Body of pancreas (tissue), 4 donors: ENCODE data around the gene SAMMSON. TPM values are rescaled to one million over a fixed set of nuclear protein-coding genes. Genes with fewer than 3 reads are reported as not detected.
A peak's percentile ranks its signal among the peaks of the same experiment; 100 is the strongest.

Experiments used
- ATAC-seq: fragments of 150-250 bp; one replicate; pipeline ENCODE4 v1.9.1; 2016
- DNase-seq, 4 donors: peaks; one replicate each; pipeline ENCODE4 v3.0.0-alpha.2; 2019
- H3K27ac ChIP-seq, 4 donors: fragments of 200-600 bp; sonication (generic); 1 replicate in 3 of 4; 2 replicates in 1 of 4; pipeline versions ENCODE4 v1.5.1 to v1.6.1; 2016 to 2019; ENCODE audit warnings: mild to moderate bottlenecking in 1 of 4, mixed read lengths in 1 of 4, moderate library complexity in 1 of 4
- H3K27me3 ChIP-seq, 2 donors: fragments of 200-600 bp; sonication (generic); one replicate each; pipeline ENCODE4 v1.6.0; 2016; ENCODE audit warnings: mild to moderate bottlenecking in 1 of 2
- H3K36me3 ChIP-seq, 2 donors: fragments of 200-600 bp; sonication (generic); replicated peaks in 1 of 2; 2 replicates each; pipeline ENCODE4 v1.5.1; 2016; ENCODE audit warnings: low read depth in 2 of 2; ENCODE audit not compliant: insufficient read depth in 1 of 2
- H3K4me1 ChIP-seq: fragments of 200-600 bp; sonication (generic); one replicate; pipeline ENCODE4 v1.6.0; 2016
- H3K4me3 ChIP-seq, 2 donors: fragments of 200-600 bp; sonication (generic); 1 replicate in 1 of 2; 2 replicates in 1 of 2; pipeline ENCODE4 v1.5.1; 2016 to 2019
- H3K9me3 ChIP-seq, 3 donors: fragments of 200-600 bp; sonication (generic); 1 replicate in 2 of 3; 2 replicates in 1 of 3; pipeline ENCODE4 v1.5.1; 2016
- POLR2A ChIP-seq, 3 donors: fragments of 450-650 bp; IDR thresholded peaks; one replicate each; pipeline ENCODE4 v1.6.1; 2016; ENCODE audit warnings: antibody characterized with exemption in 3 of 3, mild to moderate bottlenecking in 2 of 3
- WGBS, 2 donors: methylation state at CpG; one replicate each; pipeline ENCODE4 v1.1.5; 2017; 5-methylcytosine and 5-hydroxymethylcytosine counted together
- intact Hi-C: fragments of 100-400 bp; cut with DNase I; formaldehyde crosslinking; loops from one replicate; pipeline ENCODE4 v1.15.1; 2023
- total RNA-seq, 2 donors: library from RNA; depleted of rRNA; stranded (reverse); fragments of >200 nt; gene quantifications; one replicate each; pipeline ENCODE4 v1.1.0, GENCODE V29; 2016
- TF ChIP-seq, protein P1 (sequence below), 7 experiments: fragments of 450-650 bp in 4 of 7; fragments of 200-600 bp in 3 of 7; sonication (generic) in 3 of 7; IDR thresholded peaks; one replicate each; pipeline ENCODE4 v1.5.1; 2016 to 2019; ENCODE audit warnings: antibody characterized with exemption in 7 of 7

SAMMSON gene
- total RNA-seq, 2 donors from 2014 or later: 2.1 TPM; not detected in 1

DNA sequence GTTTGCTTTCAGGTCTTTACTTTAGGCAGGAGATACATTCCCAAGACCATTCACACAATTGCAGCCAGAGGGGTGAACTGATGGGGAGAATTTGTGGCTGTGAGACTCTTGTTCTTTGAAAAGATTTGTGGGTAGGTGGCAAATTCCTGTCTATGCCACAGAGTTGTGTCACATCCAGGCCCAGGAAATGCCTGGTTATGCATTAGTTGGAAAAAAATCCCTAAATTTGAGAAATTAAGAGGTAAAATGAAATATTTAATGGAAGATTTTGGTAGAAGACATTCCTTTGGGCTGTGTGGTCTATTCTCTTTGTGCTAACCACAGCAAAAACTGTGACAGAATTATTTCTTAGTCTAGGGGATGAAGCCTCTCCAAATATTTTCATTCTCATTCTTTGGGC, 28.8 kb downstream of the SAMMSON start:
- TF ChIP-seq POLR2A (IDR thresholded peaks at IDR 0.05): no peak
- TF ChIP-seq, protein P1, sequence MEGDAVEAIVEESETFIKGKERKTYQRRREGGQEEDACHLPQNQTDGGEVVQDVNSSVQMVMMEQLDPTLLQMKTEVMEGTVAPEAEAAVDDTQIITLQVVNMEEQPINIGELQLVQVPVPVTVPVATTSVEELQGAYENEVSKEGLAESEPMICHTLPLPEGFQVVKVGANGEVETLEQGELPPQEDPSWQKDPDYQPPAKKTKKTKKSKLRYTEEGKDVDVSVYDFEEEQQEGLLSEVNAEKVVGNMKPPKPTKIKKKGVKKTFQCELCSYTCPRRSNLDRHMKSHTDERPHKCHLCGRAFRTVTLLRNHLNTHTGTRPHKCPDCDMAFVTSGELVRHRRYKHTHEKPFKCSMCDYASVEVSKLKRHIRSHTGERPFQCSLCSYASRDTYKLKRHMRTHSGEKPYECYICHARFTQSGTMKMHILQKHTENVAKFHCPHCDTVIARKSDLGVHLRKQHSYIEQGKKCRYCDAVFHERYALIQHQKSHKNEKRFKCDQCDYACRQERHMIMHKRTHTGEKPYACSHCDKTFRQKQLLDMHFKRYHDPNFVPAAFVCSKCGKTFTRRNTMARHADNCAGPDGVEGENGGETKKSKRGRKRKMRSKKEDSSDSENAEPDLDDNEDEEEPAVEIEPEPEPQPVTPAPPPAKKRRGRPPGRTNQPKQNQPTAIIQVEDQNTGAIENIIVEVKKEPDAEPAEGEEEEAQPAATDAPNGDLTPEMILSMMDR (IDR thresholded peaks at IDR 0.05): no peak
- no peaks in the 10 kb centered on the region for H3K36me3 ChIP-seq
- no peak for DNase-seq
- no peaks in the 10 kb centered on the region for H3K27me3 ChIP-seq
- ATAC-seq: no peak
- no peak overlapping the region for H3K4me3 ChIP-seq
- no peaks in the 10 kb centered on the region for H3K4me1 ChIP-seq
- H3K9me3 ChIP-seq: no peaks in the 10 kb centered on the region
- intact Hi-C loops: no loop called here
- H3K27ac ChIP-seq: no peak overlapping the region

DNA sequence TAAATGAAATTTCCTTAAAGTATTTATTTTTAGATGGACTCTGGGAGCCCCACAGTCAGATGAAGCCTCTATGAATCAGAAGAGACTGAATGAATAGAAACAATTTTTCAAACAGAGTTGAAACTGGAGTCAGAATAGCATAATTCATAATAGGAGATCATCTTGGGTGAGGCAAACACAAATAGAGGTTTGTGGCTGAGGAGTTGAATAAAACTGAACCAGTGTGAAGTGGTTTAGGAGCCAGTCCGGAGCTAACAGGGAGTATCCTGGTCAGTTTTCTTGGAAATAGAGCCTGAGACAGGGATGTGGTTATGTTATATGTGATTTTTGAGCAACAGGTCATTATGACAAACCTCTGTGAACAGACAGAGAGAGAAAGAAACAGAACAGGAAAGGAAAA, 39.2 kb downstream of the SAMMSON start:
- H3K4me3 ChIP-seq: no peak overlapping the region
- no peak for ATAC-seq
- intact Hi-C loops: no loop called here
- H3K27ac ChIP-seq: no peak overlapping the region
- no peaks in the 10 kb centered on the region for H3K9me3 ChIP-seq
- no peak for DNase-seq
- WGBS, 2 donors: 81 to 84% methylated on average over 1 of the region's 1 CpG
- no peaks in the 10 kb centered on the region for H3K36me3 ChIP-seq
- TF ChIP-seq, protein P1 (IDR thresholded peaks at IDR 0.05): no peak
- TF ChIP-seq POLR2A (IDR thresholded peaks at IDR 0.05): no peak
- H3K27me3 ChIP-seq: no peaks in the 10 kb centered on the region
- no peaks in the 10 kb centered on the region for H3K4me1 ChIP-seq

DNA sequence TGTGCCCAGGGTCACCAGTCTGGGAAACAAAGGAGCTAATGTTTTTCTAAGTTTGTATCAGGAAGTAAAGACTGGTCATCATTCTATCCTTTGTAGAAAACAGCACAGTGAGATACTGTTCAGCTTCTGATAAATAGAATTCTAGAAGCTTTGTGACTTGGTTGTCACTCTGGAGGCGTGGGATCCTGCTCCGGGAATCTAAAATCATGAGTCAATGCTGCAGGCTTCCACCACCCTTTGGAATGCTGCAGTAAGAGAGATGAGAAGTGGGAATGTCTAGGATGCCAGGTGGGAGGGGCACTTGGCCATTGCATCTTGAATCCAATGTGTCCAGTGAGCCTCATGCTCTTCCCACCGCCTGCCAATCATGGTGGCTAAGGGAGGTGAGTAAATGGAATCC, 40.9 kb downstream of the SAMMSON start:
- H3K36me3 ChIP-seq: no peaks in the 10 kb centered on the region
- ATAC-seq (no peak), DNase-seq (no peak)
- no peaks in the 10 kb centered on the region for H3K27me3 ChIP-seq
- H3K27ac ChIP-seq: no peak overlapping the region
- intact Hi-C loops: no loop called here
- H3K9me3 ChIP-seq: no peaks in the 10 kb centered on the region
- 77 to 80% methylated on average over 3 of the region's 3 CpGs for WGBS, 2 donors
- TF ChIP-seq, protein P1 (IDR thresholded peaks at IDR 0.05): no peak
- no peak for TF ChIP-seq POLR2A (IDR thresholded peaks at IDR 0.05)
- no peaks in the 10 kb centered on the region for H3K4me1 ChIP-seq
- no peak overlapping the region for H3K4me3 ChIP-seq

DNA sequence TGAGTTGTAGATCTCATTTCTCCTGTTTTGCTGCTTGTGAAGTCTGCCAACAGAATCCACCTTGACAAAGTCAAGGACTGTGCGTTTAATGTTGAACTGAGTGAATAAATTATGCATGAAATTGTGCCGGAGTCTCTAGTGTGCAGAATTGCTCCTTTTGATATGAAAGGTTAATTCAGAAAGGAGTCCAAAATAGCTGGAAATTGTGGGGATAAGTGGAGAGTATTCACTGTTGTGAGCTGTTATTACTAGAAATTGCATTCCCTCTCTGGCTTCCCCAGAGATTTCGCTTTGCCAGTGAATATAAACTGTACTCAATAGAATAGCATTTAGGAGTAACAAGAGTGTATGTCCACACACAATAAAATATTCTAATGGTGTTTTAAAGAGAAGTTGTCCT, 43.1 kb downstream of the SAMMSON start:
- WGBS, 2 donors: 64 to 73% methylated on average over 3 of the region's 3 CpGs
- DNase-seq (no peak), ATAC-seq (no peak)
- Histone ChIP-seq H3K9me3 (no peaks in the 10 kb centered on the region), H3K4me1 (no peaks in the 10 kb centered on the region), H3K36me3 (no peaks in the 10 kb centered on the region), H3K27ac (no peak overlapping the region), H3K4me3 (no peak overlapping the region), H3K27me3 (no peaks in the 10 kb centered on the region)
- intact Hi-C loops: no loop called here
- TF ChIP-seq, protein P1 (IDR thresholded peaks at IDR 0.05): no peak
- no peak for TF ChIP-seq POLR2A (IDR thresholded peaks at IDR 0.05)

DNA sequence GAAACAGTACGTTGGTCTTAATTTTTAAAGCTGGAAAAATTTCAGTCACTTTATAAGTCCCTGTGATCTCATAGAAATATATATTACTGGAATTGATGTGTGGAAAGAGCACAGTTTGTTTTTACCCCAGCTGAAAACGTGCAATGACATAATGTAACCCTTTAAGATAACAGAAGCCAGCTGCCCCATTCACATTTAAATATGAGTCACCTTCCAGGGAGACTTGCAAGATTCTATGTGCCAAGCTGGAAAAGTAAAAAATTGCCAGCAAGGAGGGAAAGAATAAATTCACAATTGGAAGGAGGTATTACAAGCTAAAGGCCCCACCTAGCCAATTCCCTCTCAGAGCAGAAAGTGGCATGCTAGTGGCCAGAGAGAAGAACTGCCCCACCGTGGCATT, 50.2 kb downstream of the SAMMSON start:
- Histone ChIP-seq H3K4me3 (no peak overlapping the region), H3K27me3 (no peaks in the 10 kb centered on the region), H3K27ac (no peak overlapping the region), H3K36me3 (no peaks in the 10 kb centered on the region), H3K4me1 (no peaks in the 10 kb centered on the region), H3K9me3 (no peaks in the 10 kb centered on the region)
- TF ChIP-seq, protein P1 (IDR thresholded peaks at IDR 0.05): no peak
- TF ChIP-seq POLR2A (IDR thresholded peaks at IDR 0.05): no peak
- peak in 2 of 4 donors; percentile 27 to 30 for DNase-seq
- 55 to 56% methylated on average over 3 of the region's 3 CpGs for WGBS, 2 donors
- ATAC-seq: peak; percentile 33
- intact Hi-C loops: no loop called here
